DLD1 (cell line): ENCODE measurements around the gene PHIP.

ENCODE experiments used
- in situ Hi-C: cut with HindIII; loops from 2 replicates; pipeline ENCODE4 v1.10.0; 2017; ENCODE audit warnings: low sequenced_read_pairs

The PHIP gene

DNA sequence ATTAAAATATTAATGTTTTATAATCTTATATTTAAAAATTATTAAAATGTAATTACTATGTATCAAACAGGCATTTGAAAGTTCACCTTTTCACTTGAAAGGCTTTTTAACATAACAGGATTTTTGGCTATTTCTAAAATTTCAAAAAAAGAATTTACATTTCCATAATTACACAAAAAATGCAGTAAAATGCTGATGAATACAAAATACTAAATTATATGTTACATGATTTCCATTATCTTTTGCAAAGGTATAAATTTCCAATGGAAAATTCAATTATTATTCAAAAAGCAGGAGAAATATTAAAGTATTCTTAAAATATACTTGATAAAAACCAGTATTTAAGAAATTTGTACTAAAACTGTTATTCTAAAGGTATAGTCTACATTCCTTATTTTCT is 66.1 kb downstream of the PHIP start:
- in situ Hi-C loops, result no loop called here

DNA sequence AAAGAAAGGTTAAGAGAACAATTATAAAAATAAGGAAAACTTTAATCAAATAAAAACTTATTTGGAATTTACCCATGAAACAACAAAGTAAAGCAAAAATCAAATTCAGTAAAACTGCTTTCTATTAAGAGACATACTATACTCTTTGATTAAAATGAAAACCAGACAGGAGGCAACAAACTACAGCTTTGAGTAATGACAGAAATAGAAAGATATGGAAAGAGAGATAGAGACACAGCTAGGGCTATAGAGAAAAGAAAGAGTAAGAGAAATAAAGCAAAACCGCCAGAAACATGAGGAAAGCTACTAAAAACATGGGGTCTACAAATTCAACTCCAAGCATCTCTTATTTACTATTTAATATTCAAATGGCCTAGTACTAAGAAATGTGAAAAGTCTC is 67.6 kb downstream of the PHIP start:
- in situ Hi-C loops, result no loop called here

DNA sequence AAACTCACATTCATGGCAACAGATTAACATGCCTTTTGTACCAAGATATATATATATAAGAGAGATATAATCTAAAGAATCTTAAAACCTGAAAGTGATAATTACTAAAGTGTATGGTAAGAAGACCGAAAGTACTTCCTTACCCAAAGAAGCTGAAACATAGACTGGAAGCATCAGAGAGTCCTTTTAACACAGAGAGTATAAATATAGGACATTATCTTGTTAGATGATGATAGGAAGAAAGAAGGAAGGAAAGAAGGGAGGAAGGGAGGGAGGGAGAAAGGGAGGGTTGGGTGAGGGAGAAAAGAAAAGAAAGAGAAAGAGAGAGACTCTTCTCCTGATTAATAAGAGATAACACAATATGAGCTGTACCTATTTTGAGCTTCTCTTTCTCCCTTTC is 68.2 kb downstream of the PHIP start:
- in situ Hi-C loops, result no loop called here

DNA sequence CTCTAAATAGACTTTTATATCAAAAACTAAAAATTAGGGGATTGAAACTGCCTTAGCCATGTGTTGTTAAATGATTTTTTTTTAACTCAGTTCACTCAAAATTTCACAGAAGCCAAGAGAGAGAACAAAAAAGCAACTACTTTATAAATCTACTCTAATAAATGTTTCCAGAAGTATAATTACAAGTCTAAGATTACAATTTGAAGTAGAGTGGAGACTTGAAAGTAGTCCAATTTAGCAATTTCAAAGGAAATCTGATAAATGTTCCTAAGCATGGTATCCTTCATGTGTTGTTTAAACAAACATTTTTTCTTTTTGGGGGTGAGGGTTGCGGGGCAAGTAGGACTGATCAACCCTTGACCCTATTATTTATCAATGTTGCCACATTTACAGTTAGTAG is 72.6 kb downstream of the PHIP start:
- in situ Hi-C loops, result no loop called here

DNA sequence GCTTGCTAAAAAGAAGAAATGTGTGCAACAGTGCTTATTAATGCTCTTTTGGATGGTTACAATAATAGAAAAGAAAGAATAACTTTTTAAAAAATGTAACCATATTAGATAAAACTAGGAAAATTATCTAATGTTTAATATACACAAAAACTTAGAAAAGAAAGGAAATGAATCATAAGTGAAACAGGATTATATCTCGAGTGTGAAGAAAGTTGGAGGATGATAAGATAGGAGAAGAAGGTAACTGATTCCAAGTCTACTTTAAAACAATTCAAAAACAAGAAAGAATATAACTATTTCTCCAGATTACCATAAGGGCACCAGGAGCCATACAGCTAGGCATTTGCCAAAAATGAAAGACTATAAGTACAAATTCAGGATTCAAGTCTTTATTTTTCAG is 73.0 kb downstream of the PHIP start:
- in situ Hi-C loops, result no loop called here

DNA sequence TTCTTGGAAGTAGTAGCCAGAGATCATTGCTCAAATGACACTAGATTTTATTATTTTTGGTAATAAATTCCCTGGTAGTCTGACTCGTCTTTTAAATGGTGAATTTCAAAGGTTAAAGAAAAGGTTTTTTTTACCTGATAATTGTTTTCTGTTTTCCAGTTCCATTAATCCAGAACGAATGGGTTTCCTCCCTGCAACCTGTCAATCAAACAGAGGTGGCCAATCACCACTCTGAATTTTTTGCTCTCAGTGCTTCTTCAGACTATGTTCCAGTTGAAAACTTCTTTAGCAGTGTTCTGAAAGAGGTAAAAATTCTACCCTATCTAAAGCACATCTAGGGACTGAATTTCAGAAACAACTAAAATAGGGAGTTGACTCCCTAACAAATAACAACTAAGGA is 73.8 kb downstream of the PHIP start:
- in situ Hi-C loops, result no loop called here

DNA sequence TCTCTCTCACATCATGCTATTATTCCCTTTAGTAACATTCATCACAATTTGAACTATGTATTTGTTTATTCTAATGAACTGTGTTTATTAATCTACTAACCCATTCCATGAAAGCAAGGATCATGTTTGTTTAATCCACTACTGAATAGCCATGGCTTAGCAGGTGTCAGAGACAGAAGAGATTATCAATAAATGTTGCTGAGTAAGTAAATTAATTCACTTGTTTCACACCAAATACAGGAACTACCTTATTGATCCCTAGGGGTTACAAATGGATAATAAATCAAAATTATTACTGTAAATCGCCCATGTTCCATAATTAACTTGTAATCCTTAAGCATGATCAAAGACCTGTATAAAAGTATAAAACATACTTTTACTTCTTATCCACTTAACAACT is 76.6 kb downstream of the PHIP start:
- in situ Hi-C loops, result no loop called here

DNA sequence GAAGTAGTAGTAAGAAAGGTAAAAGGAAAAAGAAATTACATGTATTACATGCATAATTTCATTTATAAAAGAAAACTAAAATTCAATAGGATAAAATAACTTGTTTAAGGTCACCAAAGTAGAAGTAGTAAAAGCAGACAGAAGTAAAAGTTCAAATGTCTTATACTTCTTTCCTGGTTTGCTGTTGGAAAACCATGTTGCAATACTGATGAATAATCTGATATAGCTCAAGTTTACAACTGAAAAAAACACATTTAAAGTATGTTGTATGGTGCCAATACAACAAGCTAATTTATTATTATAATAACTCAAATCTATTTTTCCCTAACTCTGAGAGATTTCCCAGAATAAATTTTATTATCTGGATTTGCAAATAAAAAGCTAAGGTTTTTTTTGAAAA is 78.3 kb downstream of the PHIP start:
- in situ Hi-C loops, result no loop called here

DNA sequence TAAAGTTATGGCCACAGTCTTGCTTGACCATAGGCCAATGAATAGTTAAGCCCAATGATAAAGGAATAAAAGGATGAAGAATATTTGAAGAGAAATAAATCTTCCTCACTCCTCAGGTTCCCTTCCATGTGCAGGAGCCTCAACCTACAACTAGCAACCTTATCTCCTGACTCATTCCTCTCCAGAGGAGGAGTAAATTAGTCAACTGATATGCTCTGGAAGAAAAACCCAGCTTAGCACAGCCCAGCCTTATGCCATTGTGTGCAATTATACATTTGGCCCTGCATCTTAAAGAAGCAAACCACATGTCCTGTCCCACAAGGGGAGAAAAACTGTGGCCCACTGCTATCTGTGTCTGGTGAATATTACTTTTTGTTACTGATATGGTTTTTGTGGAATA is 82.1 kb downstream of the PHIP start:
- in situ Hi-C loops, result no loop called here

DNA sequence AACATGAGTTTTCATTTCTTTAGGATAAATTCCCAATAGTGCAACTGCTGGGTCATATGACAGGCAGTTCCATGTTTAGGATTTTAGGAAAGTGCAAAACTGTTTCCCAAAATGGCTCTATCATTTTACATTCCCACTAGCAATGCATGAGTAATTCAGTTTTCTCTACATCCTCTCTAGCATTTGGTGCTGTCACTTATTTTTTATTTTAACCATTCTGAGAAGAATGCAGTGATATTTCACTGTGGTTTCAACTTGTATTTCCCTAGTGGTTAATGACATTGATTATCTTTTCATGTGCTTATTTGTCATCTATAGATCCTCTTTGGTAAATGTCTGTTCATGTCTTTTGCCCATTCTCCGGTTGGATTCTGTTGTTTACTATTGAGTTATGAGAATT is 82.7 kb downstream of the PHIP start:
- in situ Hi-C loops, result no loop called here

DNA sequence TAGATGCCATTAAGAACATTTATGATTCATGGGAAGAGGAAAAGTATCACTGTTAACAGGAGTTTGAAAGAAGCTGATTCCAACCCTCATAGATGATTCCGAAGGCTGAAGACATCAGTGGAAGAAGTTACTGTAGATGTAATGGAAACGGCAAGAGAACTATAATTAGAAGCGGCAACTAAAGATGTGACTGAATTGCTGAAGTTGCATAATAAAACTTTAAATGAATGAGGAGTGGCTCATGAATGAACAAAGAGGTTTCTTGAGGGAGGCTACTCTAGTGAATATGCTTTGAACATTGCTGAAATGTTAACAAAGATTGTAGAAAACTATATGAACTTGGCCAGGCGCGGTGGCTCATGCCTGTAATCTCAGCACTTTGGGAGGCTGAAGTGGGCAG is 84.1 kb downstream of the PHIP start:
- in situ Hi-C loops, result no loop called here

DNA sequence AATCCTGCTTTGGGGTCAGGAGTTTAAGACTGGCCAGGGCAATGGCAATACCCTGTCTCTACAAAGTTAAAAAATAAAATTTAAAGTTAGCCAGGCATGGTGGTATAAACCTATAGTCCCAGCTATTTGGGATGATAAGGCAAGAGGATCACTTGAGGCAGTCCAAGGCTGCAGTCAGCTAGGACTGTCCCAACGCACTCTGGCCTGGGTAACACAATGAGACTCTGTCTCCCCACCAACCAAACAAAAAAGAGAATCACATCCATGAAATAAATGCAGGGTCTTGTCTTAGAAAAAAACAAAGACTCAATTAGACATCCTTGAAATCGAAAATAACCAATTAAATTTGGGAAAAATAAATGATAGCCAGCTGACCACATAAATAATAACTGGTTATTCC is 88.9 kb downstream of the PHIP start:
- in situ Hi-C loops, result no loop called here

DNA sequence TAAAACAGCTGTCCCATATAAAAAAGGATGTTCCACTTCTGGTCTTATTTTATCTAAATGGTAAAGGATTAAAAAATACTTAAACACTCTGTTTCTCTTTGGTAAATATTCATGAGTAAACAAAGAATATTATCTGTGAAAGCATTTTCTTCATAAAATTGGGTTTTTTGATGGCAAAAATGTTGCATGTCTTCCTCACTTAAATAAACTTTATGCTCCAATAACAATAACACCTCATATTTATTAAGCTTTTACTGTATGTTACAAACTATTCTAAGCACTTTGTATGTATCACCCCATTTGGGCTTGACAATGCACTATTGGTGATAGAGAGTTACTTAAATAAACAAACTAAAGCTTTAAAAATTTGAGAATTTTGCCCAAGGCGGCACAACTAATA is 91.9 kb downstream of the PHIP start:
- in situ Hi-C loops, result no loop called here

DNA sequence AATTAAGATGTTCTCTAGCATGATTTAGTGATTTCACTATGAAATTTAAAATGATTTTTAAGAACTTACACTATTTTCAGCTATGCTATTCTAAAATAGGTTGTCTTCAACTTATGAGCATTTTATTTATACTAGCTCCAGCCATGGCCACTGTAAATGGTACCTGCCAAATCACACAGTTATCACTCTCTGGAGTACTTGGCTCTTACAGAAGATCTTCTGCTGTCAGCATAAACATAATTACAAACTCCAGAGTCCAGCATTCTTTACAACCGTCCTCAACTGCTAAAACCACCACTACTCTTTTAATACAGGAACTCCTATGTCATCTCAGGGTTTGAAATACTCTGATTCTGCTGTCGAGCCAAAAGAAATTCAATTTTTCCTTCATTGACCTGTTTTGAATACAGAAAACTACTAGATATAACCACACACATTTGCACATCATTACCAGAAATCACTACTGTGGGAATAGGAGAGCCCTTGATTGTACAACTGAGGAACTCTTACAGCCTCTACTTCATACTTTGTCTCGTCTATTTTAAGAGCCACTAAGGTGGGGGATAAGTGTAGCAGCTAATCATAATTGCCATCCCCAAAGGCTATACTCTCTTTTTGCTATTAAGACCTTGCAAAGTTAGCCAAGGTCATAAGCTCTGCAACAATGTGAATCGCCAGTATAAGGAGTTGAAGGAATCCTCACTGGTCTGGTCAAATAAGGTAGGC is 93.7 kb downstream of the PHIP start:
- in situ Hi-C loops, result no loop called here

DNA sequence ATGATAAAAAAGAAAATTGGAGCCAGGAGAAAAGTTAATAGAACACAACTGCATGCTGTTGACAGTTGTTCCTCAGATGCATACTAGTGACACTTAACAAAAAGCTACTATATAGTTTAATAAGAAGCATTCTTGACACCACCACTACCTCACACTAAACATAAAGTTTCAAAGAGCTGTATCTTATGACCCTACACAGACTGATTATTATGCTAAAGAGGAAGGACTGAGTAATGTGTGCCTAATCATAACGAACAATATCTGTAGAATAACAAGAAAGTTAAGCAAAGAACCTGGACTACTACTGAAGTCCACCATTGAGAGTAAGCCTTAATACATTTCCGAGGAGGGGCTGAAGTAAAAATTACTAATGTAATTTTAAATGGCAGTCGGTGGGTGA is 110.9 kb downstream of the PHIP start:
- in situ Hi-C loops, result no loop called here

DNA sequence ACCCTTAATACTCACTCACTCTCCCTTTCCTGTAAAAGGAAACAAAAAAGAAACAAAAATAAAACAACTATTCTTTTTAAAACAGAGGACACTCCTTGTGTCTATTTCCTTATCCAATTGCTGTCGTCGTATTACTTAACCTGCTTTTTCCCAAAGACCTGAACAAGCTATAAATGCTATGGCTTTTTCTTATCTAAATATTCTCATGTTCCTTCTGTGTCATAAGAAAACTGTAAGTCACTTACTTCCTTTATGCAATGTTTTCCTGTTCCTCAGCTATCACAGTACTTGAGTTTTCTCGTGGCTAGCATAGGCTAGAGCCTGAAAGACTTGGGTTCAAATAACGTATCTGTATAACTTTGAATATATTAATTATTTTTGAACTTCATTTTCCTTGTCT is 111.5 kb downstream of the PHIP start:
- in situ Hi-C loops, result no loop called here

DNA sequence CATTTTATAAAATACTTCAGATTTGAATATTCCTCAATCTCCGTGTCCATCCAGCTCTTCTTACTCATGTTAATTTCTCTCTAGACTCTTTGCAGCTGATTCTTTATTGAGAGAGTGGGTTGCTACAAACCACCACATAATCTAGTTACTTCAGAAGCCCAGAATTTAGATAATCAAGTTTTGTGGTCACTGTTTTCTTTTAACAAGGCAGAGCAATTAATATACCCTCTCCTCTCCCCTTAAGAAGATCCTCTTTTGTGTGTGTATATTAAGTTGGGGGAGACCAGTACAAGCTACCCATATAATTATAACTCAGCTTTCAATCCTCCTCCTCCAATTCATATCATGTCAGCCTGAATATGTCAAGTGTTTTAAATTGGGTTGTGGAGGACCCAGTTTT is 115.6 kb downstream of the PHIP start:
- in situ Hi-C loops, result no loop called here

DNA sequence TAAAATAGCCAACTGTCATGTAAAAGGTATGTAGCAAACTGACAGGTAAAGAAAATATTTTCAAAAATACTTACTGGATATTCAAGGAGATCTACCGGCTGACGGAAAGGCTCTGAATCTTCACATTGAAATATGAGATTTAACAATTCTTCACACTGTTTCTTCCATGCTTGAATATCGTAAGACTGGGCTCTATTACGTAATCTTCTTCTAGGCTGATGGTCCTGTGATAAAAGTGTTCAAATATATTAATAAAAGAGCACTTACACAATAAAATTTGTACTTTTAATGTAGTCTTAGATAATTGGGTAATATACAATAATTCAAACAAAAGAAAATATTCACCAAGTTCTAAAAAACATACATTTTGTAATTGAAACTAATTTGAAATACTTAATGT is 123.3 kb downstream of the PHIP start:
- in situ Hi-C loops, result no loop called here

DNA sequence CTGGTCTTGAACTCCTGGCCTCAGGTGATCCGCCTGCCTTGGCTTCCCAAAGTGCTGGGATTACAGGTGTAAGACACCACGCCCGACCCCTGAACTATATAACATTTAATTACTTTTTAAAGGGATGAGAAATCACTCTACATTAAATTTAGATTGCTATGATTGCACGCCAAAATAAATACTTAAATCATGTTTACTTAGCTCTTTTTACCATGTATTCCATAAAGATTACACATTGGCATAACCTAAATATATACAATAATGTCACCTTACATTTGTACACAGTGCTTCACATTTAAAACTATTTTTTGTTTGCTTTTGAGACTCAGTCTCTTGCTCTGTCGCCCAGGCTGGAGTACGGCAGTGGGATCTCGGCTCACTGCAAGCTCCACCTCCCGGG is 124.3 kb downstream of the PHIP start:
- in situ Hi-C loops, result no loop called here

DNA sequence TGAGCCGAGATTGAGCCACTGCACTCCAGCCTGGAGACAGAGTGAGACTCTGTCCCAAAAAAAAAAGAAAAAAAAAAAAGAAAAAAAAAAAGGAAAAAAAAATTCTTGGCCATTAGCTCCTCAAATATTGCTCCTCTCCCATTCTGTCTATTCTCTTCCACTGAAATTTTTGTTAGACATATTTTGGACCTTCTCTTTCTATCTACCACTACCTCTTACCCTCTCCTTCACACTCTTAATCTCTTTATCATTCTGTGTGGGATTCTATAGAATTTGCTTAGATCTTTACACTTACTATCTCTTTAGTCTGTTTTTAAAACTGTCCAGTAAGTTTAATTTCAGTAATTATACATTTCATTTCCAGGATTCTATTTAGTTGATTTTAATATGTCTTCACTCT is 125.7 kb downstream of the PHIP start:
- in situ Hi-C loops, result no loop called here

DNA sequence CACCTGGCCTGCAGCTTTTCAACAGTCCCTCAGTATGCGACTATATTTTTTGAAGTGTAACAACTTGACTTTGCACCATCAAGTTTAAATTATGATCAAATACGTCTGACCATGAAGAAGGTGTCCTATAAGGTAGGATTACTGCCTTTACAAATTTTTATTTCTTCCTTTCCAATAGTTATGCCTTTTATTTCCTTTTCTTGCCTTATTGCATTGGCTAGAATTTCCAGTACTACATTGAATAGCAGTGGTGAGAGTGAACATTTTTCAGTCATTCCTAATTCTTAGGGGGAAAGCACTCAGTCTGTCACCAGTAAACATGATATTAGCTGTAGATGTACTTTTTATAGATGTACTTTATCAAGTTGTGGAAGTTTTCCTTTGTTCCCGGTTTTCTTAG is 129.3 kb downstream of the PHIP start:
- in situ Hi-C loops, result no loop called here

DNA sequence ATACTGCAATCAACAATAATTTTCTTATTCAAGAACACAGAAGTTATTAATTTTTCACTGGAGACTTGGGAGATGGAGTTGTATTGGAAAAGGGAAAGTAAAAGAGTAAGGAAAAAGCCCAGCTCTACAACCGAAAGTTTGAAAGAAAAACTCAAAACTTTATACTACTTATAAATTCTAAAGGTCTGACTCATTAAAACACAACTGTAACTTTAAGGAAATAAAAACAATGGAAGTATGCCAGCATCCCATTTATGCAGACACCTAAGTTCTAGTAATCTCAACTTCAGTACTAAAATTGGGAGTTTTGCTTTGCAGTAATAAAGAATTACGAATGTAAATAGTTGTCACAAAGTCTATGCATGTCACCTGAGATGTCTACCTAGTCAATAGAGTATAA is 130.1 kb downstream of the PHIP start:
- in situ Hi-C loops, result no loop called here

DNA sequence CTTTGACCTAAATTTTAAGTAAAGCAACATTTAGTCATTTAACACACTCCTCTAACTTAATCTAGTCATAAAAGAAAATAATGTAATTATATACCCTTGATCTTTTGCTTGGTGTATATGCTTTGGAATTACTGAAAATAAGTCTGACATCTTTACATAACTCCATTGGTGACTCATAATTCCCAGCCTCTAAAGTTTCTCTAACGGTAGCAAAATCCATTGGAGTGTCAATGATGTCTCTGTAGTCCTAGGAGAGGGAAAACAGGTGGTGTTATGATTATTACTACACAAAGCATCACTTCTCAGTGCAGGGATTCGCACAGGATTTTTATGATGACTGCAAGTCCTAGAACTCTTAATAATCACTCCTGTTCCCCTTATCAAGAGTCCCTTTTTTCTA is 130.5 kb downstream of the PHIP start:
- in situ Hi-C loops, result no loop called here

DNA sequence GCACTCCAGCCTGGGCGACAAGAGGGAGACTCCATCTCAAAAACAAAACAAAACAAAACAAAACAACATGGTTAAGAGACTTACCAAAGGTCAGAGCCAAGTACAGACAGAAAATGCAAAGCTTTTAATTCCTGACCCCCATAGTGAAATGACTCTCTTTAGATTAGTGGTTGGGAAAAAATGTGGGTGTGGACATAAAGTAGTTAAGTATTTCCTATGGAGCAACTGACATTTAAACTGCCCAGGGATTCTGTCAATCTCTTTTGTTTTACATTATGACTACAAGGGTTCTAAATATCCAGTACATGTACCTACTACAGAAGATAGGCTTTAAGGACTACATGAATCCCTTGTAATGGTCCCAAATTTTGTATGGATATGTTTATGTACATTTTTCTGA is 135.6 kb downstream of the PHIP start:
- in situ Hi-C loops, result no loop called here
